Neural cell (in vitro differentiated cells): ENCODE results near the gene TRAPPC4. TPM values are rescaled to one million over a fixed set of nuclear protein-coding genes. Genes with fewer than 3 reads are reported as not detected.
"Not testable (repeated sequence)": the region's sequence is repeated elsewhere in the genome, so short reads cannot be mapped to it uniquely, and the experiment has no call there.

ENCODE experiments used
- H2AFZ ChIP-seq: fragments of 200-600, 300-800 bp; sonication (generic), shearing (Covaris generic); 2 replicates; pipeline ENCODE4 v1.6.0; 2014; ENCODE audit warnings: low read depth, mild to moderate bottlenecking, antibody characterized with exemption, low read length, moderate library complexity
- H3F3A ChIP-seq: fragments of 200-600 bp; shearing (Covaris generic); 2 replicates; pipeline ENCODE4 v1.6.1; 2016; ENCODE audit warnings: mild to moderate bottlenecking, moderate library complexity, mixed read lengths, antibody characterized with exemption, low read length; ENCODE audit not compliant: insufficient read depth, poor library complexity, severe bottlenecking
- H3K27ac ChIP-seq: fragments of 200-600, 300-800 bp; sonication (generic), shearing (Covaris generic); 2 replicates; pipeline ENCODE4 v1.5.1; 2014; ENCODE audit warnings: mild to moderate bottlenecking, low read length, moderate library complexity
- H3K27me3 ChIP-seq: fragments of 300-800, 200-600 bp; sonication (generic), shearing (Covaris generic); 2 replicates; pipeline ENCODE4 v1.6.0; 2014; ENCODE audit warnings: mild to moderate bottlenecking, low read depth, low read length, moderate library complexity; ENCODE audit not compliant: insufficient read depth
- H3K36me3 ChIP-seq: fragments of 300-800, 200-600 bp; sonication (generic), shearing (Covaris generic); 2 replicates; pipeline ENCODE4 v1.5.1; 2014; ENCODE audit warnings: mild to moderate bottlenecking, antibody characterized with exemption, low read length, moderate library complexity; ENCODE audit not compliant: insufficient read depth
- H3K4me2 ChIP-seq: fragments of 300-800, 200-600 bp; sonication (generic), shearing (Covaris generic); 2 replicates; pipeline ENCODE4 v1.6.0; 2014; ENCODE audit warnings: mild to moderate bottlenecking, low read length
- H3K4me3 ChIP-seq: fragments of 300-800, 200-600 bp; sonication (generic), shearing (Covaris generic); 2 replicates; pipeline ENCODE4 v1.5.1; 2014; ENCODE audit warnings: mild to moderate bottlenecking, low read length, moderate library complexity
- H3K79me2 ChIP-seq: fragments of 200-600 bp; shearing (Covaris generic); replicated peaks from 2 replicates; pipeline ENCODE4 v1.6.0; 2014; ENCODE audit warnings: mild to moderate bottlenecking, low read length, moderate library complexity; ENCODE audit not compliant: insufficient read depth
- H3K9ac ChIP-seq: fragments of 300-800, 200-600 bp; sonication (generic), shearing (Covaris generic); 2 replicates; pipeline ENCODE4 v1.6.1; 2016; ENCODE audit warnings: mild to moderate bottlenecking, low read length, mixed read lengths
- H3K9me2 ChIP-seq: fragments of 200-600 bp; shearing (Covaris generic); 2 replicates; pipeline ENCODE4 v1.6.1; 2016; ENCODE audit warnings: mild to moderate bottlenecking, low read length, mixed read lengths; ENCODE audit not compliant: insufficient read depth
- H3K9me3 ChIP-seq: fragments of 200-600, 300-800 bp; sonication (generic), shearing (Covaris generic); 2 replicates; pipeline ENCODE4 v1.6.1; 2016; ENCODE audit warnings: mild to moderate bottlenecking, mixed run types, low read length, moderate library complexity, mixed read lengths
- H4K20me1 ChIP-seq: fragments of 200-600 bp; shearing (Covaris generic); 2 replicates; pipeline ENCODE4 v1.6.1; 2016; ENCODE audit warnings: mild to moderate bottlenecking, mixed run types; ENCODE audit not compliant: insufficient read depth
- CTCF ChIP-seq: fragments of 450-650 bp; IDR thresholded peaks from 2 replicates; pipeline ENCODE4 v1.5.1; 2014; ENCODE audit warnings: antibody characterized with exemption, mild to moderate bottlenecking, moderate library complexity; ENCODE audit not compliant: poor library complexity, severe bottlenecking
- EP300 ChIP-seq: fragments of 450-650 bp; conservative IDR thresholded peaks from 2 replicates; pipeline ENCODE4 v1.6.1; 2014; ENCODE audit warnings: antibody characterized with exemption, mild to moderate bottlenecking, moderate library complexity; ENCODE audit not compliant: poor library complexity, severe bottlenecking
- EZH2 ChIP-seq: fragments of 200-600, 300-800 bp; shearing (Covaris generic), sonication (generic); IDR thresholded peaks from 2 replicates; pipeline ENCODE4 v1.6.1; 2014; ENCODE audit warnings: antibody characterized with exemption, low read length, borderline replicate concordance, mild to moderate bottlenecking; ENCODE audit not compliant: insufficient read depth, poor library complexity, severe bottlenecking
- MXI1 ChIP-seq: fragments of 450-650 bp; conservative IDR thresholded peaks from 2 replicates; pipeline ENCODE4 v1.6.1; 2014; ENCODE audit warnings: antibody characterized with exemption, mild to moderate bottlenecking; ENCODE audit not compliant: poor library complexity, severe bottlenecking
- POLR2AphosphoS5 ChIP-seq: IDR thresholded peaks from 2 replicates; pipeline ENCODE4 v1.6.1; 2012
- RAD21 ChIP-seq: fragments of 450-650 bp; conservative IDR thresholded peaks from 2 replicates; pipeline ENCODE4 v1.6.1; 2014; ENCODE audit warnings: antibody characterized with exemption, mild to moderate bottlenecking, moderate library complexity
- REST ChIP-seq: IDR thresholded peaks from 2 replicates; pipeline ENCODE4 v1.6.1; 2012; ENCODE audit warnings: borderline replicate concordance
- SMC3 ChIP-seq: fragments of 450-650 bp; conservative IDR thresholded peaks from 2 replicates; pipeline ENCODE4 v1.6.1; 2014; ENCODE audit warnings: antibody characterized with exemption, mild to moderate bottlenecking, moderate library complexity; ENCODE audit not compliant: poor library complexity
- TAF1 ChIP-seq: IDR thresholded peaks from 2 replicates; pipeline ENCODE4 v1.6.1; 2012; ENCODE audit warnings: low read depth
- polyA plus RNA-seq: library from polyadenylated mRNA; depleted of rRNA; stranded (reverse); fragments of >200 nt; gene quantifications from 2 replicates; pipeline ENCODE4 v1.2.3, GENCODE V29; 2014

TRAPPC4 gene
- polyA plus RNA-seq, 1 donor from 2014 or later: 276 TPM

- Histone ChIP-seq H3K27ac (no peak overlapping the region), H2AFZ (no peak overlapping the region), H3K9me3 (no peaks in the 10 kb centered on the region), H4K20me1 (no peaks in the 10 kb centered on the region), H3K9me2 (no peaks in the 10 kb centered on the region), H3F3A (no peaks in the 10 kb centered on the region), H3K9ac (no peak overlapping the region), H3K27me3 (no peaks in the 10 kb centered on the region), H3K4me3 (no peak overlapping the region), H3K79me2 (no peaks in the 10 kb centered on the region), H3K4me2 (no peak overlapping the region), H3K36me3 (no peaks in the 10 kb centered on the region)
- no peak for TF ChIP-seq SMC3
- TF ChIP-seq TAF1: no peak
- no peak for TF ChIP-seq POLR2AphosphoS5
- TF ChIP-seq EZH2: no peak
- no peak for TF ChIP-seq MXI1
- TF ChIP-seq RAD21: no peak
- no peak for TF ChIP-seq REST
- no peak for TF ChIP-seq EP300
- no peak for TF ChIP-seq CTCF
Measured at GRCh38 chr11:118984825-118985224, 33.7 kb upstream of the TRAPPC4 start.

- H3K4me2 ChIP-seq: no peak overlapping the region
- no peak overlapping the region for H2AFZ ChIP-seq
- no peak overlapping the region for H3K27ac ChIP-seq
- no peaks in the 10 kb centered on the region for H3K79me2 ChIP-seq
- no peaks in the 10 kb centered on the region for H3K9me3 ChIP-seq
- H3K9me2 ChIP-seq: no peaks in the 10 kb centered on the region
- no peaks in the 10 kb centered on the region for H3K36me3 ChIP-seq
- TF ChIP-seq EP300 (no peak), TAF1 (no peak), EZH2 (no peak), MXI1 (no peak), CTCF (no peak), POLR2AphosphoS5 (no peak), RAD21 (no peak), REST (no peak), SMC3 (no peak)
- H3F3A ChIP-seq: no peaks in the 10 kb centered on the region
- no peak overlapping the region for H3K4me3 ChIP-seq
- H3K27me3 ChIP-seq: no peaks in the 10 kb centered on the region
- no peaks in the 10 kb centered on the region for H4K20me1 ChIP-seq
- H3K9ac ChIP-seq: no peak overlapping the region
Measured at GRCh38 chr11:118988280-118988679, 30.3 kb upstream of the TRAPPC4 start.

GRCh38 chr11:118991486-118992038 lies 27.0 kb upstream of the TRAPPC4 start:
- not testable (repeated sequence) for H3K9me2 ChIP-seq, H3K79me2 ChIP-seq, H3F3A ChIP-seq, H3K36me3 ChIP-seq, H2AFZ ChIP-seq, H3K4me2 ChIP-seq, H3K27me3 ChIP-seq, H4K20me1 ChIP-seq, H3K27ac ChIP-seq, H3K4me3 ChIP-seq, H3K9ac ChIP-seq, H3K9me3 ChIP-seq
